Measurements from ENCODE around the gene FAM217B.

FAM217B gene

GRCh38 chr20:59976156-59976782 lies 36.1 kb downstream of the FAM217B start:
- DNase-seq (ENCODE audit: low spot score) = no peak

GRCh38 chr20:59977086-59977485 lies 36.9 kb downstream of the FAM217B start:
- no peak for DNase-seq (ENCODE audit: low spot score)

GRCh38 chr20:59983076-59983475 lies 42.9 kb downstream of the FAM217B start:
- no peak for DNase-seq (ENCODE audit: low spot score)

GRCh38 chr20:59984541-59984940 lies 44.4 kb downstream of the FAM217B start:
- DNase-seq (ENCODE audit: low spot score) = no peak

GRCh38 chr20:59985164-59985563 lies 45.0 kb downstream of the FAM217B start:
- DNase-seq (ENCODE audit: low spot score) = no peak

DNA sequence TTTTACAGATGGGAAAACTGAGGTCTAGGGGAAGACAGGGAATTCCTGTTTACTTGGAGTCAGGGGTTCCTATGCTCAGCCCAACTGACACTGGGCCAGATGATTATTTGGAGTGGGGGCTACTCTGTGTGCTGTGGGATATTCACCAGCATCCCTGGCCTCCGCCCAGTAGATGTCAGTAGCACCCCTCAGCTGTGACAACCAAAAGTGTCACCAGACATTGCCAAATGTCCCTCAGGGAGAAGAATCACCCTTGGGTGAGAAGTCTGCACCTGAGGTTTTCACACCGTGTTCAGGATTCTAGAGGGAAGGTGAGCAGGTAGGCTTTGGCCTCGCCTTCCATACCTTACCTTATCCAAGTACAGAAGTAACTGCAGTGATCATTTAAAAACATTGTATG lies 45.7 kb downstream of the FAM217B start:
- no peak for DNase-seq (ENCODE audit: low spot score)

GRCh38 chr20:59987135-59987534 lies 46.9 kb downstream of the FAM217B start:
- no peak for DNase-seq (ENCODE audit: low spot score)

DNA sequence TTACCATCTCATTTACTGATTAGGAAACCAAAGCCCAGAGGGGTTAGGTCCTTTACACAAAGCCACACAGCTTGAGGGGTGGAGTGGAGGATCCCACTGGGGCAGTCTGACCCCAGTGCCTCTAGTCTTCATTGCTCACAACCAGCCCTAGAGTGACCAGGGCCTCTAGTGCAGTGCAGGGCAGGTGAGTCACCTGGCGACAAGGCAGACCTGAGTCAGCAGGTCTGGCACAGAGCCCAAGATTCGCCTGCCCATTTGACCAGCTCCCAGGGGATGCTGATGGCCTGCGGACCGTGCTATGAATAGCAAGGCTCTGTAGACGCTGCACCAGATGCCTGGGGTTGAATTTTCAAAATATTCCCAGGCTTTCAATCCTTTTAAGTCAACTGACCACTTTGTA lies 48.0 kb downstream of the FAM217B start:
- DNase-seq (ENCODE audit: low spot score) = no peak

GRCh38 chr20:59992526-59993084 lies 52.4 kb downstream of the FAM217B start:
- DNase-seq (ENCODE audit: low spot score) = no peak

GRCh38 chr20:59993736-59994430 lies 53.7 kb downstream of the FAM217B start:
- no peak for DNase-seq (ENCODE audit: low spot score)

DNA sequence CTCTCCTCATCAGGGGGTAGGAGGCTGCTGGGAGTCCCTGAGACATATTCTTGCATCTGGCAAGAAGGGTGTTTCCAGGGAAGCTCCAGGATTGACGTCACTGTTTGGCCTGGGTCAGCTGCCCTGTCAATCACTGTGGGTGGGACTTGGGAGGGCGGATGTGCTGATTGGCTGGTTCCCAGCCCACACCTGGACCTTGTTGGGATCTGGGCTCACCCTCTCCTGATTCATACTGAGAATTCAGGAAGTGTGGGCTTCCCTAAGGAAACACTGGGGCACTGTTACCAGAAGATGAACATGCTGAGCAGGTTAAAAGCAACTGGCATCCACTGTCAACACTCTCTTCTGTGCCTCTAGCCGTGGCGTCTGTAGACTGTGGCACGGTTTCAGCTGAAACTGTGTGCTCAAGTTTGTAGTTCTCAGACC lies 54.5 kb downstream of the FAM217B start:
- DNase-seq (ENCODE audit: low spot score) = no peak

DNA sequence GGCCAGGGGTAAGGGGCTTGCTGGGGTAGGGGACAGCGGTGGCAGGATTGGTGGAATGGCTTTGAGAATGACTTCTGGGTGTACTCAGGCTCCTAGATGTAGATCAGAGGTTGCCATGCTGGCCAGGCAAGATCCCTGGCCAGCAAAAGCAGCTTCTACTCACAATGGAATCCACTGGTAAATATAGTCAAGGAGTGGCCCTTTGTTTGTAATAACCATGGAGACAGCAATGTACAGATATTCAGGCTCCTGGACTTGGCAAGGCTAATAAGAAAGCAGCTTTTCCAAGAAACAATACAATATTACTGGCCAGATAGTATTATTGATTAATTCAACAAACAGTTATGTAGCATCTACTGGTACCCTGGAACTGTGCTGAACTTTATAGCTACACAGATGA lies 55.9 kb downstream of the FAM217B start:
- DNase-seq (ENCODE audit: low spot score) = no peak

GRCh38 chr20:59997896-59998295 lies 57.7 kb downstream of the FAM217B start:
- no peak for DNase-seq (ENCODE audit: low spot score)

Data from germinal center (tissue), 1 donor.